SJSA1 (cell line): Measurements from ENCODE around the gene ATL3. TPM values are rescaled to one million over a fixed set of nuclear protein-coding genes. Genes with fewer than 3 reads are reported as not detected.
"Not testable (repeated sequence)": the region's sequence is repeated elsewhere in the genome, so short reads cannot be mapped to it uniquely, and the experiment has no call there.

ENCODE experiments used
- DNase-seq, 2 experiments: peaks; one replicate each; pipeline ENCODE4 v3.0.0-alpha.2; 2015 to 2020; ENCODE audit warnings: low spot score in 2 of 2, low read depth in 1 of 2
- H3K27ac ChIP-seq: fragments of 250-450 bp; sonication (Bioruptor Pico); 2 replicates; pipeline ENCODE4 v1.5.1; 2020; ENCODE audit warnings: mild to moderate bottlenecking, moderate library complexity
- H3K27me3 ChIP-seq: fragments of 250-450 bp; sonication (Bioruptor Pico); replicated peaks from 2 replicates; pipeline ENCODE4 v1.5.1; 2020; ENCODE audit warnings: mild to moderate bottlenecking, moderate library complexity
- H3K36me3 ChIP-seq: fragments of 250-450 bp; sonication (Bioruptor Pico); 2 replicates; pipeline ENCODE4 v1.5.1; 2020; ENCODE audit warnings: mild to moderate bottlenecking
- H3K4me1 ChIP-seq: fragments of 250-450 bp; sonication (Bioruptor Pico); replicated peaks from 2 replicates; pipeline ENCODE4 v1.6.1; 2021; ENCODE audit warnings: mild to moderate bottlenecking
- H3K4me3 ChIP-seq: fragments of 250-450 bp; sonication (Bioruptor Pico); 2 replicates; pipeline ENCODE4 v1.5.1; 2020; ENCODE audit warnings: mild to moderate bottlenecking
- H3K9me3 ChIP-seq: fragments of 250-450 bp; sonication (Bioruptor Pico); replicated peaks from 2 replicates; pipeline ENCODE4 v1.5.1; 2020; ENCODE audit warnings: mild to moderate bottlenecking
- total RNA-seq: library from RNA; depleted of rRNA; stranded (reverse); fragments of >200 nt; shearing (Covaris generic); gene quantifications from 2 replicates; pipeline ENCODE4 v1.2.3, GENCODE V29; 2014

ATL3 gene
- total RNA-seq, 1 experiment from 2014 or later: 183 TPM

- H3K27me3 ChIP-seq: no peaks in the 10 kb centered on the region
- no peaks in the 10 kb centered on the region for H3K9me3 ChIP-seq
- H3K36me3 ChIP-seq: peaks cover 26% of the 10 kb centered on the region
- peaks cover 48% of the 10 kb centered on the region for H3K4me1 ChIP-seq
- DNase-seq: peak; percentile 74 to 78
- peak overlapping the region; percentile 83 for H3K27ac ChIP-seq
- H3K4me3 ChIP-seq: peak overlapping the region; percentile 67
Measured at GRCh38 chr11:63670433-63671321, 499 bp downstream of the ATL3 start.

- no peaks in the 10 kb centered on the region for H3K27me3 ChIP-seq
- no peaks in the 10 kb centered on the region for H3K9me3 ChIP-seq
- peak overlapping the region; percentile 67 for H3K4me3 ChIP-seq
- H3K27ac ChIP-seq: peak overlapping the region; percentile 83
- H3K4me1 ChIP-seq: peaks cover 48% of the 10 kb centered on the region
- peaks cover 26% of the 10 kb centered on the region for H3K36me3 ChIP-seq
- DNase-seq: no peak
Measured at GRCh38 chr11:63670096-63670432, 1.1 kb downstream of the ATL3 start.

DNA sequence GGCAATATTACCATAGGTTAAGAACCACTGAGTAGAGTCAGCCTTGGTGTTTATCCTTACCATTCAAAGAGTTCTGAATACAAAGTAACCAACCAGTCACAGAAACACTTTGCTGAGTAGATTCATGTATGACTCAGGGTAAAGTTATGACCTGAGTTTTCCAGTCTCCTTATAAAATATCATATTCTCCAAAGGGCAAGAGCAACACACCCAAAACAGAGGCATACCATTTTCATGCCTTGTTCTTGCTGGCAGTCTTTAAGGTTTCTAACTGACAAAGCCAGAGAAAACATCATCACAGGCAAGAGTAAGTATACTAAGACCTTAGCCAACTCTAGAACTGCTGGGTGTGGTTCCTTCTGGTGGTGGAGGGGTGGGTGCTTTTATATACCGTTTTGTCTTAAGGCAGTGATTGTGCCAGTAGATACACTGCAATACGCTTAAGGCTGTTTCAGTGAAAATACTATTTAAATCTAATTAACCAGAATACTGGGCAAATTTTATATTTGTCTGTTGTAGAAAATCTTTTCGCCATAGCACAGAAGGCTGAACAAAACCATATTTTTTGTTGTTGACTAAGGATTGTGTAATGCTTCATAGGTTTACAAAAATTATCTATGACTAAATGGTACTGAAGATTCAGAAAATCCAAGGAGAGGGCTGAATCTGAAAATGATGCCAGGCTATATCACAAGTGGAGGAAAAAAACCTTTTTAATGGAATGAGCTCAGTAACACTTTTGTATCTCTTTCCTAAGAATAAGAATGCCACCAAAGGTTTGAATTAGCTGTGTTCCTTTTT is 3.0 kb downstream of the ATL3 start:
- Histone ChIP-seq H3K4me1 (peaks cover 62% of the 10 kb centered on the region), H3K4me3 (no peak overlapping the region; the same call in 1 of the 2 replicates), H3K9me3 (no peaks in the 10 kb centered on the region), H3K27ac (peak overlapping the region; percentile 78), H3K27me3 (no peaks in the 10 kb centered on the region), H3K36me3 (peaks cover 31% of the 10 kb centered on the region)
- DNase-seq: peak; percentile 74 to 98

- Histone ChIP-seq H3K27me3 (no peaks in the 10 kb centered on the region), H3K27ac (peak overlapping the region; percentile 78), H3K4me1 (peaks cover 65% of the 10 kb centered on the region), H3K9me3 (no peaks in the 10 kb centered on the region), H3K4me3 (no peak overlapping the region), H3K36me3 (peaks cover 31% of the 10 kb centered on the region)
- DNase-seq: no peak
Measured at GRCh38 chr11:63666874-63667273, 4.3 kb downstream of the ATL3 start.

- no peaks in the 10 kb centered on the region for H3K27me3 ChIP-seq
- H3K36me3 ChIP-seq: peaks cover 24% of the 10 kb centered on the region
- peak in 1 of 2 experiments; percentile 35 for DNase-seq
- H3K4me3 ChIP-seq: no peak overlapping the region
- H3K27ac ChIP-seq: peak overlapping the region; percentile 42
- no peaks in the 10 kb centered on the region for H3K9me3 ChIP-seq
- peaks cover 43% of the 10 kb centered on the region for H3K4me1 ChIP-seq
Measured at GRCh38 chr11:63663809-63664208, 7.4 kb downstream of the ATL3 start.

- Histone ChIP-seq H3K27ac (no peak overlapping the region), H3K4me3 (no peak overlapping the region)
- DNase-seq: no peak
Measured at GRCh38 chr11:63660972-63661371, 10.2 kb downstream of the ATL3 start.

DNA sequence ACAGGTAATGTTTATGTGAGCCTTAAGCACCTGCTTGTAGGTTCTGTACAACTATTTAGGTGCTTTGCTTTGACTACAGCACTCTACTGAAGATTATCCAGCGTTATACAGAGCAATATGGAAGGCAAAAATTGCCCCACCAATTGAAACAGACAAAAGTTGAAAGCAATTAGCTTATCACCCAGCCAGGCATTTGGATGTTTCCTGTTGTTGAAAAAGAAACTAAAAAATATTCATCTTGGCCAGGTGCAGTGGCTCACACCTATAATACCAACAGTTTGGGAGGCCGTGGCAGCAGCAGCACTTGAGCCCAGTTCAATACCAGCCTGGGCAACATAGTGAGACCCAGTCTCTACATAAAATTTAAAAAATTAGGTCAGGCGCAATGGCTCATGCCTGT is 18.5 kb downstream of the ATL3 start:
- Histone ChIP-seq H3K4me1 (no peaks in the 10 kb centered on the region), H3K9me3 (no peaks in the 10 kb centered on the region), H3K36me3 (peaks cover 88% of the 10 kb centered on the region), H3K4me3 (no peak overlapping the region), H3K27ac (no peak overlapping the region), H3K27me3 (no peaks in the 10 kb centered on the region)
- DNase-seq: no peak

More at GRCh38 chr11:63660972-63661371, 10.2 kb downstream of the ATL3 start:
- Histone ChIP-seq H3K4me1 (peaks cover 18% of the 10 kb centered on the region), H3K27me3 (no peaks in the 10 kb centered on the region), H3K9me3 (no peaks in the 10 kb centered on the region), H3K36me3 (peaks cover 31% of the 10 kb centered on the region)

DNA sequence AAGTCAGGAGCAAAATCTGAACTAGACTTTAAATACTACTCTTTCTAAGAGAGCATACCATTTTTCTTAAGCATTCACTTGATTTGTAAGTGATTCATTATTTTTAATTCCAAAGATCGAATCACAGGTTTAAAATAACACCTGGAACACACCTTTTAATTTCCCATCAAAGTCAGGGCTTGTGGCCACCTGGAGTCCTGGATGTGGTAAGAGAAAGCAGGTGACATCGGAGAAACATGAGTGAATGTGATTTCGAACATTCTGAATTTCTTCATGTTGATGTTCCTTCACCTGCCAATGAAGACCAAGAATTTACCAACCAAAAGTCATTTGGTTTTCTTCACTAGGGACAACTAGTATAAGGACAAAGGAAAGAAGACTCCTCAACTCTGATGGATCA is 28.0 kb downstream of the ATL3 start:
- Histone ChIP-seq H3K4me1 (no peaks in the 10 kb centered on the region), H3K27ac (no peak overlapping the region), H3K4me3 (no peak overlapping the region), H3K36me3 (peaks cover 89% of the 10 kb centered on the region), H3K9me3 (no peaks in the 10 kb centered on the region), H3K27me3 (no peaks in the 10 kb centered on the region)
- no peak for DNase-seq

DNA sequence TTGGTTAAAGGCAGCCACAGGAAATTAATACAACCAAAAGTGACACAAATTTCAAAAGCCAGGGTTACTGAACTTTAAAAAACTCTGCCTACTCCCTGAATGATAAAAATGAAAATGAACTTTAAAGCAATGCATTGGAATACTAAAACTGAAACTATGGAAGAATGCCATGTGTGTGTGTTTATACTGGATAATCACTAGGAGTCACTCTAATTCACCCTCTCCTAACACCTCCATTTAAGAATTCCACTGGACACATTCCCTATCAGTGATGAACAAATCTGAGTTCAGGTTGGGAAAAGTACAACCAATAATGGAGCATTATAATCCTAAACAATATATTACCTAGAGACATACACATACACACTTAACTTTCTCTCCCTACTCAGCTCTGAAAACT is 29.4 kb downstream of the ATL3 start:
- no peaks in the 10 kb centered on the region for H3K9me3 ChIP-seq
- no peak for DNase-seq
- H3K36me3 ChIP-seq: peaks cover 89% of the 10 kb centered on the region
- no peaks in the 10 kb centered on the region for H3K27me3 ChIP-seq
- H3K4me3 ChIP-seq: no peak overlapping the region
- no peaks in the 10 kb centered on the region for H3K4me1 ChIP-seq
- no peak overlapping the region for H3K27ac ChIP-seq

GRCh38 chr11:63639199-63639832 is 31.9 kb downstream of the ATL3 start:
- Histone ChIP-seq H3K27ac (no peak overlapping the region), H3K4me3 (no peak overlapping the region), H3K9me3 (no peaks in the 10 kb centered on the region), H3K36me3 (peaks cover 86% of the 10 kb centered on the region), H3K4me1 (no peaks in the 10 kb centered on the region), H3K27me3 (no peaks in the 10 kb centered on the region)
- DNase-seq: peak in 1 of 2 experiments; percentile 40

GRCh38 chr11:63638436-63638835 is 32.7 kb downstream of the ATL3 start:
- not testable (repeated sequence) for H3K9me3 ChIP-seq, DNase-seq, H3K4me1 ChIP-seq, H3K27ac ChIP-seq, H3K4me3 ChIP-seq, H3K27me3 ChIP-seq
- H3K36me3 ChIP-seq: peaks cover 86% of the 10 kb centered on the region

- DNase-seq: peak; percentile 73
- no peak overlapping the region for H3K4me3 ChIP-seq
- no peaks in the 10 kb centered on the region for H3K27me3 ChIP-seq
- H3K36me3 ChIP-seq: peaks cover 86% of the 10 kb centered on the region
- no peaks in the 10 kb centered on the region for H3K4me1 ChIP-seq
- H3K9me3 ChIP-seq: no peaks in the 10 kb centered on the region
- no peak overlapping the region for H3K27ac ChIP-seq
Measured at GRCh38 chr11:63635762-63636465, 35.3 kb downstream of the ATL3 start.

DNA sequence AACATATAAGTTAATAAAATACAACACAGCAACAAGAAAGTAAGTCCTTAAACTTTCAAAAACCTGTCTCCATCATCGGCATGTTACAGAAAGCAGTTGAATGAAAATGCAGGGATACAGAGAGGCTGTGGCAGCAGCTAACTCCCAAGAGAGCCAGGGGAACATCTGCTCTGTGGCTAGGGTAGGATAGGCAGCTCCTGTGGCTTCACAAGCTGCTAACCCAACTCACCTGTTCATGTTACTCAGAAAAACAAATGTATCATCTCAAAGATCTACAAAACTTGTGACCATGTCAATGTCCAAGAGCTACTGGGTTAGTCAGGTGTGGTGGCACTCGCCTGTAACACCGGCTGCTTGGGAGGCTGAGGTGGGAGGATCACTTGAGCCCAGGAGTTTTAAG is 41.8 kb downstream of the ATL3 start:
- no peak overlapping the region for H3K27ac ChIP-seq
- H3K9me3 ChIP-seq: no peaks in the 10 kb centered on the region
- H3K27me3 ChIP-seq: no peaks in the 10 kb centered on the region
- no peaks in the 10 kb centered on the region for H3K4me1 ChIP-seq
- H3K36me3 ChIP-seq: peaks cover 68% of the 10 kb centered on the region
- H3K4me3 ChIP-seq: no peak overlapping the region
- DNase-seq: no peak
